ENCODE data around the gene KLHL10. TPM values are rescaled to one million over a fixed set of nuclear protein-coding genes. Genes with fewer than 3 reads are reported as not detected.

The KLHL10 gene
- total and polyA plus RNA-seq, 2 experiments from 2014 or later, result 0.13 to 0.42 TPM

DNA sequence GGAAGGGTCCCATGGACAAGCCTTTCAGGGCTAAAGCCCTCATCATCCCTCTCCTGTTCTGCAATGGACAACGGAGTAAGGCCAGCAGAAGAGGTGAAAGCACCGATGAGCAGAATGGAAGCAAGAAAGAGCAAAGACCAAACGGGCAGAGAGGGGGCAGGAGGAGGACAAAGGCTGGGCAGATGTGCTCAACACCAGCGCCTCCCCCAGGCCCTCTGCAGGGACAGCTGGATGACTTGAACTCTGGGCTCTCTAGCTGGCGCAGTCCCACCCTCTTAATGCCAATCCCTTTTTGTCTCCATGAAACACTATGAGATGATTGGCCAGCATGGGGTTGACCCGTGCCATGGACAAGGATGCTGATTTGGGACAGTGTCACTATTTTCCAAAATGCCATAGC lies 59.1 kb downstream of the KLHL10 start:
- Mint-ChIP-seq H3K4me1 (no peaks in the 10 kb centered on the region), H3K4me3 (no peak overlapping the region)

More for the DNA sequence above, 59.1 kb downstream of the KLHL10 start:
- ATAC-seq (peak; percentile 70), DNase-seq (ENCODE audit: low spot score) (peak; percentile 26)
- Histone ChIP-seq H4K20me1 (replicated peaks; ENCODE audit: insufficient read depth) (peaks cover 56% of the 10 kb centered on the region), H3K27me3 (ENCODE audit: insufficient read depth) (no peaks in the 10 kb centered on the region), H3K36me3 (ENCODE audit: insufficient read depth) (peaks cover 86% of the 10 kb centered on the region), H3K4me1 (ENCODE audit: insufficient read depth) (no peaks in the 10 kb centered on the region), H3K4me3 (no peak overlapping the region), H3F3A (replicated peaks; ENCODE audit: low read depth) (peaks cover 43% of the 10 kb centered on the region), H3K9me2 (ENCODE audit: insufficient read depth) (no peaks in the 10 kb centered on the region), H3K27ac (ENCODE audit: low read depth) (no peak overlapping the region), H2AFZ (no peak overlapping the region), H3K4me2 (no peak overlapping the region), H3K79me2 (replicated peaks; ENCODE audit: insufficient read depth) (peaks cover 28% of the 10 kb centered on the region)
- no peaks in the 10 kb centered on the region for H3K9me3 Mint-ChIP-seq
- H3K36me3 Mint-ChIP-seq (ENCODE audit: low read depth), result peaks cover 99% of the 10 kb centered on the region
- H3K27me3 Mint-ChIP-seq (ENCODE audit: insufficient read depth, low read depth, poor library complexity), result peaks cover 2% of the 10 kb centered on the region
- TF ChIP-seq STAT1 (IDR thresholded peaks at IDR 0.05; ENCODE audit: unreplicated experiment), result no peak
- TF ChIP-seq, protein P1, sequence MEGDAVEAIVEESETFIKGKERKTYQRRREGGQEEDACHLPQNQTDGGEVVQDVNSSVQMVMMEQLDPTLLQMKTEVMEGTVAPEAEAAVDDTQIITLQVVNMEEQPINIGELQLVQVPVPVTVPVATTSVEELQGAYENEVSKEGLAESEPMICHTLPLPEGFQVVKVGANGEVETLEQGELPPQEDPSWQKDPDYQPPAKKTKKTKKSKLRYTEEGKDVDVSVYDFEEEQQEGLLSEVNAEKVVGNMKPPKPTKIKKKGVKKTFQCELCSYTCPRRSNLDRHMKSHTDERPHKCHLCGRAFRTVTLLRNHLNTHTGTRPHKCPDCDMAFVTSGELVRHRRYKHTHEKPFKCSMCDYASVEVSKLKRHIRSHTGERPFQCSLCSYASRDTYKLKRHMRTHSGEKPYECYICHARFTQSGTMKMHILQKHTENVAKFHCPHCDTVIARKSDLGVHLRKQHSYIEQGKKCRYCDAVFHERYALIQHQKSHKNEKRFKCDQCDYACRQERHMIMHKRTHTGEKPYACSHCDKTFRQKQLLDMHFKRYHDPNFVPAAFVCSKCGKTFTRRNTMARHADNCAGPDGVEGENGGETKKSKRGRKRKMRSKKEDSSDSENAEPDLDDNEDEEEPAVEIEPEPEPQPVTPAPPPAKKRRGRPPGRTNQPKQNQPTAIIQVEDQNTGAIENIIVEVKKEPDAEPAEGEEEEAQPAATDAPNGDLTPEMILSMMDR (conservative IDR thresholded peaks at IDR 0.05; ENCODE audit: low read depth in 2 of 2), result peak; percentile 19 to 48; a peak in 3 of 4 replicates
- peak overlapping the region; percentile 45; the same call in 1 of the 2 replicates for H3K27ac Mint-ChIP-seq

Small RNA genes within 50 kb of the gene (small RNA-seq; reads per million reads assigned to genes)
- not detected for gene AC125257.2 (ENCODE audit: low replicate concordance)

Other genes with a start within 250 kb of the KLHL10 start
- not detected in 2 replicates for gene KRT16, start 225.1 kb upstream of the KLHL10 start, total RNA-seq (2014; rRNA removed; shearing (Covaris generic))
- gene KRT16, start 225.1 kb upstream of the KLHL10 start, polyA plus RNA-seq (2016; fragmentation: Nextera tagmentation; extraction: Ambion mirVana), result not detected in 2 replicates
- 0.63 TPM in 1 of 2 replicates, not detected in the other for gene KRT17, start 213.2 kb upstream of the KLHL10 start, total RNA-seq (2014; rRNA removed; shearing (Covaris generic))
- gene KRT17, start 213.2 kb upstream of the KLHL10 start, polyA plus RNA-seq (2016; fragmentation: Nextera tagmentation; extraction: Ambion mirVana), result 1.8 TPM in 2 replicates
- 270 and 272 TPM in 2 replicates for gene EIF1, start 148.9 kb upstream of the KLHL10 start, total RNA-seq (2014; rRNA removed; shearing (Covaris generic))
- 525 and 603 TPM in 2 replicates for gene EIF1, start 148.9 kb upstream of the KLHL10 start, polyA plus RNA-seq (2016; fragmentation: Nextera tagmentation; extraction: Ambion mirVana)
- gene GAST, start 125.5 kb upstream of the KLHL10 start, total RNA-seq (2014; rRNA removed; shearing (Covaris generic)), result not detected in 2 replicates
- not detected in 2 replicates for gene GAST, start 125.5 kb upstream of the KLHL10 start, polyA plus RNA-seq (2016; fragmentation: Nextera tagmentation; extraction: Ambion mirVana)
- gene HAP1, start 103.2 kb upstream of the KLHL10 start, total RNA-seq (2014; rRNA removed; shearing (Covaris generic)), result 2.2 and 3.5 TPM in 2 replicates
- gene HAP1, start 103.2 kb upstream of the KLHL10 start, polyA plus RNA-seq (2016; fragmentation: Nextera tagmentation; extraction: Ambion mirVana), result 1.4 and 1.6 TPM in 2 replicates
- gene JUP, start 51.1 kb upstream of the KLHL10 start, total RNA-seq (2014; rRNA removed; shearing (Covaris generic)), result 160 and 177 TPM in 2 replicates
- gene JUP, start 51.1 kb upstream of the KLHL10 start, polyA plus RNA-seq (2016; fragmentation: Nextera tagmentation; extraction: Ambion mirVana), result 45.5 and 47.2 TPM in 2 replicates
- 27.9 and 33.3 TPM in 2 replicates for gene P3H4, start 25.9 kb upstream of the KLHL10 start, total RNA-seq (2014; rRNA removed; shearing (Covaris generic))
- gene P3H4, start 25.9 kb upstream of the KLHL10 start, polyA plus RNA-seq (2016; fragmentation: Nextera tagmentation; extraction: Ambion mirVana), result 16.0 and 17.0 TPM in 2 replicates
- gene FKBP10, start 24.8 kb upstream of the KLHL10 start, total RNA-seq (2014; rRNA removed; shearing (Covaris generic)), result 137 and 151 TPM in 2 replicates
- 26.2 and 32.2 TPM in 2 replicates for gene FKBP10, start 24.8 kb upstream of the KLHL10 start, polyA plus RNA-seq (2016; fragmentation: Nextera tagmentation; extraction: Ambion mirVana)
- gene NT5C3B, start 1.6 kb upstream of the KLHL10 start, total RNA-seq (2014; rRNA removed; shearing (Covaris generic)), result 68.9 and 78.3 TPM in 2 replicates
- 58.2 and 59.1 TPM in 2 replicates for gene NT5C3B, start 1.6 kb upstream of the KLHL10 start, polyA plus RNA-seq (2016; fragmentation: Nextera tagmentation; extraction: Ambion mirVana)
- gene KLHL11, start 27.6 kb downstream of the KLHL10 start, total RNA-seq (2014; rRNA removed; shearing (Covaris generic)), result 23.7 and 25.5 TPM in 2 replicates
- 6.8 and 8.7 TPM in 2 replicates for gene KLHL11, start 27.6 kb downstream of the KLHL10 start, polyA plus RNA-seq (2016; fragmentation: Nextera tagmentation; extraction: Ambion mirVana)
- 412 and 439 TPM in 2 replicates for gene ACLY, start 81.1 kb downstream of the KLHL10 start, total RNA-seq (2014; rRNA removed; shearing (Covaris generic))
- gene ACLY, start 81.1 kb downstream of the KLHL10 start, polyA plus RNA-seq (2016; fragmentation: Nextera tagmentation; extraction: Ambion mirVana), result 119 and 121 TPM in 2 replicates
- gene ODAD4, start 92.8 kb downstream of the KLHL10 start, total RNA-seq (2014; rRNA removed; shearing (Covaris generic)), result 0.12 and 1.8 TPM in 2 replicates
- 0.54 and 1.7 TPM in 2 replicates for gene ODAD4, start 92.8 kb downstream of the KLHL10 start, polyA plus RNA-seq (2016; fragmentation: Nextera tagmentation; extraction: Ambion mirVana)
- gene CNP, start 129.0 kb downstream of the KLHL10 start, total RNA-seq (2014; rRNA removed; shearing (Covaris generic)), result 40.3 and 47.8 TPM in 2 replicates
- gene CNP, start 129.0 kb downstream of the KLHL10 start, polyA plus RNA-seq (2016; fragmentation: Nextera tagmentation; extraction: Ambion mirVana), result 28.3 and 30.8 TPM in 2 replicates
- 119 and 139 TPM in 2 replicates for gene DNAJC7, start 179.6 kb downstream of the KLHL10 start, total RNA-seq (2014; rRNA removed; shearing (Covaris generic))
- 136 and 141 TPM in 2 replicates for gene DNAJC7, start 179.6 kb downstream of the KLHL10 start, polyA plus RNA-seq (2016; fragmentation: Nextera tagmentation; extraction: Ambion mirVana)
- 42.5 and 52.9 TPM in 2 replicates for gene NKIRAS2, start 182.3 kb downstream of the KLHL10 start, total RNA-seq (2014; rRNA removed; shearing (Covaris generic))
- gene NKIRAS2, start 182.3 kb downstream of the KLHL10 start, polyA plus RNA-seq (2016; fragmentation: Nextera tagmentation; extraction: Ambion mirVana), result 31.3 and 31.7 TPM in 2 replicates
- gene C17orf113, start 212.8 kb downstream of the KLHL10 start, total RNA-seq (2014; rRNA removed; shearing (Covaris generic)), result 1.8 and 2.1 TPM in 2 replicates
- gene C17orf113, start 212.8 kb downstream of the KLHL10 start, polyA plus RNA-seq (2016; fragmentation: Nextera tagmentation; extraction: Ambion mirVana), result 0.29 and 0.38 TPM in 2 replicates

Data from GM23338 (cell line).